OCI-LY3 (cell line): ENCODE results near the gene CNN3.

Source experiments
- CTCF ChIP-seq: fragments of 200-600, 300-600 bp; sonication (generic); IDR thresholded peaks from 2 replicates; pipeline ENCODE4 v1.5.1; 2014; ENCODE audit warnings: antibody characterized with exemption, low read length, low read depth
- EZH2phosphoT487 ChIP-seq: fragments of 200-600 bp; shearing (Covaris generic); IDR thresholded peaks from 2 replicates; pipeline ENCODE4 v1.6.1; 2018; ENCODE audit warnings: antibody characterized with exemption, mixed run types, low read depth

DNA sequence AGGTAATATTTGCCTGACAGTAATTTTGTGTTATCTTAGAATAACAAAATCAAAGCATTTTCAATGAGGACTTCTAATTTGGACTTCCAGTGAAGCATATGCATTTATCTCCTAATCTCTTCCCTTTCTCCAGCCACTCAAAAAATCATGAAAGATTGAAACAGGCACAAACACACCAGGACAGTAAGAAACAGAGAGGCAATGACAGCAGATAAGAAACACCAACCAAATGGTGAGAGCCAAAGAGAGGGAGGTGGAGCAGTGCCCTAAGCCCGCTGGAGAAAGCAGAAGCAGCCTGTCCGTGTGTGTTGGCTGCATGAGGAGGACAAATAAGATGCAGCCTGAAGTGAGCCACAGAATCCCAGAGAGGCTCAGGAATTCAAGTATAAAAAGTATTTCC, 67.7 kb downstream of the CNN3 start:
- TF ChIP-seq CTCF: no peak
- no peak for TF ChIP-seq EZH2phosphoT487
